NCI-H226 (cell line): ENCODE data around the gene NUP133.
"Not testable (repeated sequence)": the region's sequence is repeated elsewhere in the genome, so short reads cannot be mapped to it uniquely, and the experiment has no call there.

ENCODE experiments used
- DNase-seq: peaks from one replicate; pipeline ENCODE4 v3.0.0-alpha.2; 2015

NUP133 gene

GRCh38 chr1:229507951-229508822 lies at the start of gene NUP133:
TSS of gene NUP133 (minus strand) at chr1:229508341. CDS start at chr1:229508249, 92 bp downstream.
- DNase-seq: peak; percentile 81

- no peak for DNase-seq
Measured at GRCh38 chr1:229557200-229557850, 49.2 kb upstream of the NUP133 start.

- no peak for DNase-seq
Measured at GRCh38 chr1:229554886-229555621, 46.9 kb upstream of the NUP133 start.

- no peak for DNase-seq
Measured at GRCh38 chr1:229553621-229554130, 45.5 kb upstream of the NUP133 start.

- DNase-seq: no peak
Measured at GRCh38 chr1:229552732-229553131, 44.6 kb upstream of the NUP133 start.

GRCh38 chr1:229550812-229551567 lies 42.8 kb upstream of the NUP133 start:
- no peak for DNase-seq

GRCh38 chr1:229547542-229547941 lies 39.4 kb upstream of the NUP133 start:
- no peak for DNase-seq

GRCh38 chr1:229544587-229544986 lies 36.4 kb upstream of the NUP133 start:
- no peak for DNase-seq

- no peak for DNase-seq
Measured at GRCh38 chr1:229539863-229540506, 31.8 kb upstream of the NUP133 start.

- DNase-seq: no peak
Measured at GRCh38 chr1:229538945-229539344, 30.8 kb upstream of the NUP133 start.

- DNase-seq: no peak
Measured at GRCh38 chr1:229537894-229538293, 29.8 kb upstream of the NUP133 start.

- no peak for DNase-seq
Measured at GRCh38 chr1:229536982-229537381, 28.8 kb upstream of the NUP133 start.

- DNase-seq: no peak
Measured at GRCh38 chr1:229535230-229535629, 27.1 kb upstream of the NUP133 start.

GRCh38 chr1:229531326-229531725 lies 23.2 kb upstream of the NUP133 start:
- no peak for DNase-seq

GRCh38 chr1:229529639-229530038 lies 21.5 kb upstream of the NUP133 start:
- DNase-seq: no peak

- no peak for DNase-seq
Measured at GRCh38 chr1:229526695-229527094, 18.6 kb upstream of the NUP133 start.

- DNase-seq: no peak
Measured at GRCh38 chr1:229523052-229523451, 14.9 kb upstream of the NUP133 start.

GRCh38 chr1:229514578-229515275 lies 6.6 kb upstream of the NUP133 start:
- DNase-seq: peak; percentile 13

- DNase-seq: not testable (repeated sequence)
Measured at GRCh38 chr1:229511625-229512024, 3.5 kb upstream of the NUP133 start.

GRCh38 chr1:229511201-229511600 lies 3.1 kb upstream of the NUP133 start:
- DNase-seq: not testable (repeated sequence)

GRCh38 chr1:229509576-229509975 lies 1.4 kb upstream of the NUP133 start:
- DNase-seq: no peak
